Testis (tissue), 3 donors: ENCODE results near the gene ELAC2. TPM values are rescaled to one million over a fixed set of nuclear protein-coding genes. Genes with fewer than 3 reads are reported as not detected.

ENCODE experiments used
- DNase-seq: peaks from one replicate; pipeline ENCODE4 v3.0.0-alpha.2; 2019
- H3K27ac ChIP-seq, 2 donors: fragments of 200-600 bp; sonication (generic); one replicate each; pipeline ENCODE4 v1.5.1; 2019
- H3K27me3 ChIP-seq: fragments of 200-600 bp; sonication (generic); one replicate; pipeline ENCODE4 v1.5.1; 2019
- H3K36me3 ChIP-seq: fragments of 200-600 bp; sonication (generic); one replicate; pipeline ENCODE4 v1.5.1; 2017; ENCODE audit warnings: low read depth; ENCODE audit errors: missing control alignments
- H3K4me1 ChIP-seq: fragments of 200-600 bp; sonication (generic); one replicate; pipeline ENCODE4 v1.5.1; 2019
- H3K4me3 ChIP-seq, 2 donors: fragments of 200-600 bp; sonication (generic); one replicate each; pipeline ENCODE4 v1.5.1; 2017 to 2019
- H3K9me3 ChIP-seq: fragments of 200-600 bp; sonication (generic); one replicate; pipeline ENCODE4 v1.5.1; 2017
- CTCF ChIP-seq, 3 experiments: fragments of 450-650 bp in 2 of 3; fragments of 200-600 bp in 1 of 3; sonication (generic) in 1 of 3; IDR thresholded peaks; one replicate each; pipeline ENCODE4 v1.5.1; 2016 to 2019; ENCODE audit warnings: antibody characterized with exemption in 3 of 3, mild to moderate bottlenecking in 2 of 3, moderate library complexity in 1 of 3
- POLR2A ChIP-seq: fragments of 450-650 bp; IDR thresholded peaks from one replicate; pipeline ENCODE4 v1.6.1; 2017; ENCODE audit warnings: antibody characterized with exemption, mild to moderate bottlenecking, moderate library complexity
- WGBS, 2 donors: methylation state at CpG; one replicate each; pipeline ENCODE4 v1.1.5; 2018; 5-methylcytosine and 5-hydroxymethylcytosine counted together
- intact Hi-C: fragments of 100-400 bp; cut with DNase I; formaldehyde crosslinking; loops from one replicate; pipeline ENCODE4 v1.15.1; 2023; ENCODE audit warnings: low total_unique reads
- polyA plus RNA-seq: library from polyadenylated mRNA; stranded (reverse); fragments of 350-450 nt; fragmentation: Illumina TruSeq; extraction: RNeasy Lipid Tissue Mini Kit (QIAGEN cat#74804); gene quantifications from one replicate; pipeline ENCODE4 v1.2.3, GENCODE V29; 2014; ENCODE audit warnings: low read depth, low replicate concordance; ENCODE audit not compliant: insufficient read depth
- total RNA-seq, 2 donors: library from RNA; depleted of rRNA; stranded (reverse); fragments of >200 nt; gene quantifications; one replicate each; pipeline ENCODE4 v1.2.3, GENCODE V29; 2016

Gene ELAC2
- total and polyA plus RNA-seq, 3 donors from 2014 or later = 65.0 to 114 (median 108) TPM

GRCh38 chr17:13003454-13003851, 14.4 kb downstream of the ELAC2 start:
- H3K27ac ChIP-seq = no peak overlapping the region
- no peak for DNase-seq
- WGBS, 2 donors = 70 to 94% methylated on average over 8 to 9 of the region's 9 CpGs
- TF ChIP-seq POLR2A (no peak), CTCF (IDR thresholded peaks at IDR 0.05) (no peak)
- H3K4me3 ChIP-seq = no peak overlapping the region
- no peaks in the 10 kb centered on the region for H3K4me1 ChIP-seq
- no peaks in the 10 kb centered on the region for H3K9me3 ChIP-seq
- H3K36me3 ChIP-seq = peaks cover 6% of the 10 kb centered on the region
- intact Hi-C loops = no loop called here
- no peaks in the 10 kb centered on the region for H3K27me3 ChIP-seq

GRCh38 chr17:13002761-13003453, 14.9 kb downstream of the ELAC2 start:
- Histone ChIP-seq H3K4me1 (no peaks in the 10 kb centered on the region), H3K27me3 (no peaks in the 10 kb centered on the region), H3K4me3 (no peak overlapping the region), H3K27ac (no peak overlapping the region), H3K36me3 (peaks cover 6% of the 10 kb centered on the region), H3K9me3 (no peaks in the 10 kb centered on the region)
- peak; percentile 94 for DNase-seq
- TF ChIP-seq POLR2A = no peak
- peak; percentile 70 to 90 (median 82) for TF ChIP-seq CTCF (IDR thresholded peaks at IDR 0.05)
- intact Hi-C loops = no loop called here
- 44 to 55% methylated on average over 15 of the region's 15 CpGs for WGBS, 2 donors

GRCh38 chr17:13001991-13002615, 15.7 kb downstream of the ELAC2 start:
- WGBS, 2 donors = 67% methylated on average over 15 of the region's 15 CpGs
- DNase-seq = no peak
- TF ChIP-seq POLR2A (no peak), CTCF (IDR thresholded peaks at IDR 0.05) (no peak)
- Histone ChIP-seq H3K9me3 (no peaks in the 10 kb centered on the region), H3K27ac (no peak overlapping the region), H3K4me3 (no peak overlapping the region), H3K27me3 (no peaks in the 10 kb centered on the region), H3K4me1 (no peaks in the 10 kb centered on the region), H3K36me3 (peaks cover 6% of the 10 kb centered on the region)
- intact Hi-C loops = no loop called here

GRCh38 chr17:13000561-13000960, 17.3 kb downstream of the ELAC2 start:
- no peak for DNase-seq
- Histone ChIP-seq H3K27me3 (no peaks in the 10 kb centered on the region), H3K9me3 (no peaks in the 10 kb centered on the region), H3K36me3 (peaks cover 6% of the 10 kb centered on the region), H3K27ac (no peak overlapping the region), H3K4me3 (no peak overlapping the region), H3K4me1 (no peaks in the 10 kb centered on the region)
- 88 to 91% methylated on average over 4 to 8 of the region's 8 CpGs for WGBS, 2 donors
- intact Hi-C loops = no loop called here
- TF ChIP-seq POLR2A (no peak), CTCF (IDR thresholded peaks at IDR 0.05) (no peak)
